Ovary (tissue), 3 donors: Measurements from ENCODE around the gene BSPRY.

Experiments
- CTCF ChIP-seq, 3 donors: fragments of 450-650 bp in 2 of 3; fragments of 200-600 bp in 1 of 3; IDR thresholded peaks; one replicate each; pipeline versions ENCODE4 v1.5.1 to v1.8.0; 2016 to 2022; ENCODE audit warnings: antibody characterized with exemption in 3 of 3, mild to moderate bottlenecking in 1 of 3
- EP300 ChIP-seq: sonication (generic); formaldehyde crosslinking; IDR thresholded peaks from one replicate; pipeline ENCODE4 v1.6.1; 2017; ENCODE audit warnings: antibody characterized with exemption
- POLR2A ChIP-seq: fragments of 450-650 bp; IDR thresholded peaks from one replicate; pipeline ENCODE4 v1.6.1; 2017; ENCODE audit warnings: antibody characterized with exemption, mild to moderate bottlenecking, moderate library complexity
- donor health status: DM: no; HTN: no; CAD: no.

- no peak for TF ChIP-seq CTCF (IDR thresholded peaks at IDR 0.05)
- no peak for TF ChIP-seq EP300
- TF ChIP-seq POLR2A: no peak
These were observed 11.0 kb downstream of the BSPRY start for GRCh38 chr9:113360242-113360842.
